Thyroid gland (tissue), 4 donors: Measurements from ENCODE around the gene CDK10.

ENCODE experiments used
- POLR2A ChIP-seq, 2 donors: fragments of 450-650 bp; IDR thresholded peaks; one replicate each; pipeline ENCODE4 v1.6.1; 2017; ENCODE audit warnings: antibody characterized with exemption in 2 of 2, mild to moderate bottlenecking in 2 of 2, moderate library complexity in 1 of 2
- TF ChIP-seq, protein P1 (sequence below), 6 experiments: fragments of 200-600 bp in 3 of 6; fragments of 450-650 bp in 3 of 6; sonication (generic) in 3 of 6; IDR thresholded peaks; one replicate each; pipeline ENCODE4 v1.5.1; 2016 to 2019; ENCODE audit warnings: antibody characterized with exemption in 6 of 6, mild to moderate bottlenecking in 2 of 6, inconsistent platforms in 1 of 6, moderate library complexity in 1 of 6

GRCh38 chr16:89667633-89668032 lies 18.9 kb upstream of the CDK10 start:
- TF ChIP-seq, protein P1, sequence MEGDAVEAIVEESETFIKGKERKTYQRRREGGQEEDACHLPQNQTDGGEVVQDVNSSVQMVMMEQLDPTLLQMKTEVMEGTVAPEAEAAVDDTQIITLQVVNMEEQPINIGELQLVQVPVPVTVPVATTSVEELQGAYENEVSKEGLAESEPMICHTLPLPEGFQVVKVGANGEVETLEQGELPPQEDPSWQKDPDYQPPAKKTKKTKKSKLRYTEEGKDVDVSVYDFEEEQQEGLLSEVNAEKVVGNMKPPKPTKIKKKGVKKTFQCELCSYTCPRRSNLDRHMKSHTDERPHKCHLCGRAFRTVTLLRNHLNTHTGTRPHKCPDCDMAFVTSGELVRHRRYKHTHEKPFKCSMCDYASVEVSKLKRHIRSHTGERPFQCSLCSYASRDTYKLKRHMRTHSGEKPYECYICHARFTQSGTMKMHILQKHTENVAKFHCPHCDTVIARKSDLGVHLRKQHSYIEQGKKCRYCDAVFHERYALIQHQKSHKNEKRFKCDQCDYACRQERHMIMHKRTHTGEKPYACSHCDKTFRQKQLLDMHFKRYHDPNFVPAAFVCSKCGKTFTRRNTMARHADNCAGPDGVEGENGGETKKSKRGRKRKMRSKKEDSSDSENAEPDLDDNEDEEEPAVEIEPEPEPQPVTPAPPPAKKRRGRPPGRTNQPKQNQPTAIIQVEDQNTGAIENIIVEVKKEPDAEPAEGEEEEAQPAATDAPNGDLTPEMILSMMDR (IDR thresholded peaks at IDR 0.05) = no peak
- TF ChIP-seq POLR2A (IDR thresholded peaks at IDR 0.05) = no peak
